Uterus (tissue), 4 donors: ENCODE data around the gene MIEF1. TPM values are rescaled to one million over a fixed set of nuclear protein-coding genes. Genes with fewer than 3 reads are reported as not detected.
A peak's percentile ranks its signal among the peaks of the same experiment; 100 is the strongest.

Source experiments
- DNase-seq, 2 donors: peaks; one replicate each; pipeline ENCODE4 v3.0.0-alpha.2; 2019 to 2020
- H3K27ac ChIP-seq, 2 donors: fragments of 200-600 bp; sonication (generic); 1 replicate in 1 of 2; 2 replicates in 1 of 2; pipeline ENCODE4 v1.5.1; 2016 to 2018
- H3K27me3 ChIP-seq, 2 donors: fragments of 200-600 bp; sonication (generic); one replicate each; pipeline ENCODE4 v1.5.1; 2018 to 2019; ENCODE audit warnings: control low read depth in 1 of 2
- H3K36me3 ChIP-seq, 2 donors: fragments of 200-600 bp; sonication (generic); one replicate each; pipeline ENCODE4 v1.5.1; 2019; ENCODE audit warnings: control low read depth in 1 of 2
- H3K4me1 ChIP-seq, 2 donors: fragments of 200-600 bp; sonication (generic); one replicate each; pipeline ENCODE4 v1.5.1; 2018 to 2019; ENCODE audit warnings: control low read depth in 1 of 2
- H3K4me3 ChIP-seq, 2 donors: fragments of 200-600 bp; sonication (generic); 1 replicate in 1 of 2; 2 replicates in 1 of 2; pipeline ENCODE4 v1.5.1; 2018 to 2019; ENCODE audit warnings: mild to moderate bottlenecking in 1 of 2
- H3K9me3 ChIP-seq, 2 donors: fragments of 200-600 bp; sonication (generic); one replicate each; pipeline ENCODE4 v1.5.1; 2019; ENCODE audit warnings: control low read depth in 1 of 2
- CTCF ChIP-seq, 4 experiments: fragments of 200-600 bp in 2 of 4; fragments of 450-650 bp in 2 of 4; sonication (generic) in 2 of 4; IDR thresholded peaks; one replicate each; pipeline ENCODE4 v1.5.1; 2016 to 2019; ENCODE audit warnings: antibody characterized with exemption in 4 of 4, mild to moderate bottlenecking in 2 of 4, moderate library complexity in 1 of 4
- POLR2A ChIP-seq, 2 donors: fragments of 450-650 bp; IDR thresholded peaks; one replicate each; pipeline ENCODE4 v1.6.1; 2016; ENCODE audit warnings: antibody characterized with exemption in 2 of 2, mild to moderate bottlenecking in 1 of 2, moderate library complexity in 1 of 2
- intact Hi-C: fragments of 100-400 bp; cut with DNase I; formaldehyde crosslinking; loops from one replicate; pipeline ENCODE4 v1.15.1; 2023; ENCODE audit warnings: low total_unique reads
- total RNA-seq, 4 donors: library from RNA; depleted of rRNA in 3 of 4; stranded (reverse); fragments of >200 nt in 3 of 4; gene quantifications; one replicate each; pipeline versions ENCODE4 v1.1.0 to v1.2.4, GENCODE V29; 2014 to 2023
- donor health status: DM: yes; HTN: yes; CAD: no.

The MIEF1 gene
- total RNA-seq, 4 donors from 2014 or later, result 6.9 to 23.3 (median 20.6) TPM

- H3K4me1 ChIP-seq, result no peaks in the 10 kb centered on the region
- intact Hi-C loops, result no loop called here
Measured at GRCh38 chr22:39471381-39472141, 30.5 kb upstream of the MIEF1 start.

GRCh38 chr22:39472570-39473556, 29.2 kb upstream of the MIEF1 start:
- Histone ChIP-seq H3K27ac (no peak overlapping the region), H3K36me3 (no peaks in the 10 kb centered on the region), H3K27me3 (no peaks in the 10 kb centered on the region), H3K9me3 (no peaks in the 10 kb centered on the region), H3K4me3 (no peak overlapping the region), H3K4me1 (no peaks in the 10 kb centered on the region)
- TF ChIP-seq CTCF (IDR thresholded peaks at IDR 0.05) (no peak), POLR2A (IDR thresholded peaks at IDR 0.05) (no peak)
- intact Hi-C loops, result no loop called here
- no peak for DNase-seq

More at GRCh38 chr22:39471381-39472141, 30.5 kb upstream of the MIEF1 start:
- no peaks in the 10 kb centered on the region for H3K36me3 ChIP-seq
- peak overlapping the region; percentile 24 to 50 for H3K27ac ChIP-seq
- H3K4me3 ChIP-seq, result no peak overlapping the region
- H3K9me3 ChIP-seq, result no peaks in the 10 kb centered on the region
- DNase-seq, result no peak
- H3K27me3 ChIP-seq, result no peaks in the 10 kb centered on the region
- no peak for TF ChIP-seq POLR2A (IDR thresholded peaks at IDR 0.05)
- no peak for TF ChIP-seq CTCF (IDR thresholded peaks at IDR 0.05)

GRCh38 chr22:39473851-39474250, 28.2 kb upstream of the MIEF1 start:
- intact Hi-C loops, result no loop called here
- no peak overlapping the region for H3K27ac ChIP-seq
- no peaks in the 10 kb centered on the region for H3K9me3 ChIP-seq
- no peak overlapping the region for H3K4me3 ChIP-seq
- no peaks in the 10 kb centered on the region for H3K4me1 ChIP-seq
- H3K36me3 ChIP-seq, result no peaks in the 10 kb centered on the region
- no peak for DNase-seq
- no peaks in the 10 kb centered on the region for H3K27me3 ChIP-seq
- TF ChIP-seq CTCF (IDR thresholded peaks at IDR 0.05), result no peak
- TF ChIP-seq POLR2A (IDR thresholded peaks at IDR 0.05), result no peak

- Histone ChIP-seq H3K36me3 (no peaks in the 10 kb centered on the region), H3K4me3 (no peak overlapping the region), H3K27ac (no peak overlapping the region), H3K4me1 (no peaks in the 10 kb centered on the region), H3K27me3 (no peaks in the 10 kb centered on the region), H3K9me3 (no peaks in the 10 kb centered on the region)
- intact Hi-C loops, result no loop called here
- DNase-seq, result no peak
- TF ChIP-seq CTCF (IDR thresholded peaks at IDR 0.05) (no peak), POLR2A (IDR thresholded peaks at IDR 0.05) (no peak)
Measured at GRCh38 chr22:39474351-39475111, 27.6 kb upstream of the MIEF1 start.
